SJSA1 (cell line): ENCODE results near the gene MUC13. TPM values are rescaled to one million over a fixed set of nuclear protein-coding genes. Genes with fewer than 3 reads are reported as not detected.
A peak's percentile ranks its signal among the peaks of the same experiment; 100 is the strongest.

Experiments used
- DNase-seq, 2 experiments: peaks; one replicate each; pipeline ENCODE4 v3.0.0-alpha.2; 2015 to 2020; ENCODE audit warnings: low spot score in 2 of 2, low read depth in 1 of 2
- H3K27ac ChIP-seq: fragments of 250-450 bp; sonication (Bioruptor Pico); 2 replicates; pipeline ENCODE4 v1.5.1; 2020; ENCODE audit warnings: mild to moderate bottlenecking, moderate library complexity
- H3K27me3 ChIP-seq: fragments of 250-450 bp; sonication (Bioruptor Pico); replicated peaks from 2 replicates; pipeline ENCODE4 v1.5.1; 2020; ENCODE audit warnings: mild to moderate bottlenecking, moderate library complexity
- H3K36me3 ChIP-seq: fragments of 250-450 bp; sonication (Bioruptor Pico); 2 replicates; pipeline ENCODE4 v1.5.1; 2020; ENCODE audit warnings: mild to moderate bottlenecking
- H3K4me1 ChIP-seq: fragments of 250-450 bp; sonication (Bioruptor Pico); replicated peaks from 2 replicates; pipeline ENCODE4 v1.6.1; 2021; ENCODE audit warnings: mild to moderate bottlenecking
- H3K4me3 ChIP-seq: fragments of 250-450 bp; sonication (Bioruptor Pico); 2 replicates; pipeline ENCODE4 v1.5.1; 2020; ENCODE audit warnings: mild to moderate bottlenecking
- H3K9me3 ChIP-seq: fragments of 250-450 bp; sonication (Bioruptor Pico); replicated peaks from 2 replicates; pipeline ENCODE4 v1.5.1; 2020; ENCODE audit warnings: mild to moderate bottlenecking
- total RNA-seq: library from RNA; depleted of rRNA; stranded (reverse); fragments of >200 nt; shearing (Covaris generic); gene quantifications from 2 replicates; pipeline ENCODE4 v1.2.3, GENCODE V29; 2014; rRNA removed

MUC13 gene, protein sequence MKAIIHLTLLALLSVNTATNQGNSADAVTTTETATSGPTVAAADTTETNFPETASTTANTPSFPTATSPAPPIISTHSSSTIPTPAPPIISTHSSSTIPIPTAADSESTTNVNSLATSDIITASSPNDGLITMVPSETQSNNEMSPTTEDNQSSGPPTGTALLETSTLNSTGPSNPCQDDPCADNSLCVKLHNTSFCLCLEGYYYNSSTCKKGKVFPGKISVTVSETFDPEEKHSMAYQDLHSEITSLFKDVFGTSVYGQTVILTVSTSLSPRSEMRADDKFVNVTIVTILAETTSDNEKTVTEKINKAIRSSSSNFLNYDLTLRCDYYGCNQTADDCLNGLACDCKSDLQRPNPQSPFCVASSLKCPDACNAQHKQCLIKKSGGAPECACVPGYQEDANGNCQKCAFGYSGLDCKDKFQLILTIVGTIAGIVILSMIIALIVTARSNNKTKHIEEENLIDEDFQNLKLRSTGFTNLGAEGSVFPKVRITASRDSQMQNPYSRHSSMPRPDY
- not detected in 2 replicates for total RNA-seq

DNA sequence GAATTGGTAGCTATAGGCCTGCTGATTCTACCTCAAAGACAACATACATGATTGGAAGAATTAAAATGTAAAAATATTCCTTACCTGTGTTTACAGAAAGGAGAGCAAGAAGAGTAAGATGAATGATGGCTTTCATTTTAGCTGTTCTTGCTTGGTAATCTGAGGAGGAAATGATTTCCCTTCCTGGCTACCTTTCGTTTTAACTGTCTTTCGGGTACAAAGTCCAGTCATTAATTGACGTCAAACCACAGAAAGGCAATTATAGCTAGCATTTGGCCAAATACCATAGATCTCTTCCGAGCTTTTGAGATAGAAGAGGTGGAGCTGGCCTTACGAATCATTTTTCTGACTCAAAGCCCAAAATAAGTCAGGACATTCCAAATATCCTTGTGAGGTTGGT is at the start of gene MUC13:
MUC13 (minus strand) TSS at position 175 of the 400 bp plus-strand sequence; CDS start at position 136, 39 bp downstream.
- Histone ChIP-seq H3K27me3 (no peaks in the 10 kb centered on the region), H3K36me3 (no peaks in the 10 kb centered on the region), H3K4me3 (no peak within 1 kb of the TSS), H3K9me3 (no peaks in the 10 kb centered on the region), H3K4me1 (no peaks in the 10 kb centered on the region), H3K27ac (no peak within 1 kb of the TSS)
- DNase-seq, result no peak

DNA sequence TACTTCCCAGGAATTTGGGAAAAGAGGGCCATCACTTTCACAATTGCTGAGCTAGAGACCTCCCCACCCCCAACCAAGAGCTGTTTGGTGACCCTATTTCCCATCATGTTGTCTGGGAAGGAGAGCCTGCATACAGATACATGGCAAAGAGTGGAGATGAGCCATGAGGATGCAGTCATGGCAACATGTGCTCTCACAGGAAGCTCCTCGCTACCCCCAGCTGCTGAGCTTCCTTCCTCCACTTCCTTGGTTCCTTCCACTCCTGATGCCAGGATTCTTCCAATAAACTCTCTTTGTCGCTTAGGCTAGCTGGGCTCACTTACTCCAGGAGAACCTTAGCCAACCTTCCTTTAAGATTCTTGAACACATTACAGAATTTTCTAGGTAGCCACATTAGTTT is 48.3 kb upstream of the MUC13 start:
- no peak overlapping the region for H3K4me3 ChIP-seq
- no peak for DNase-seq
- peaks cover 62% of the 10 kb centered on the region for H3K4me1 ChIP-seq
- H3K36me3 ChIP-seq, result peaks cover 26% of the 10 kb centered on the region
- no peak overlapping the region for H3K27ac ChIP-seq
- H3K27me3 ChIP-seq, result no peaks in the 10 kb centered on the region
- H3K9me3 ChIP-seq, result no peaks in the 10 kb centered on the region

DNA sequence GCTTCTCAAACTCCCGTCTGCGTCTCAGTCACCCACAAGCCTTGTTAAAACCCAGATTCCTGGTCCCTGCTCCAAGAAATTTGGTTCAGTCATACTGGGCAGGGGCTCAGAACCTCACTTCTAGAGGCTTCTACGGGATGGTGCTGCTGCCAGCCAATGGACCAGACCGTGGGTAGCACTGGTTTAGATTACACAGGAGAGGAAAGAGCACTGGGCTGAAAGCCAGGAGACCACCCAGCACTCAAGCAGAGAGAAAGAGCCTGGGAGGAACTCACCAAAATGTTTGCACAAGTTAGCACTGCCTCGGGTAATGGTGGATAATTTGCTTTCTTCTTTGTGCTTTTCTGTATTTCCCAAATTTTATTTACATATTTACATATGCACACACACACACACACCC is 46.9 kb upstream of the MUC13 start:
- Histone ChIP-seq H3K36me3 (peaks cover 32% of the 10 kb centered on the region), H3K9me3 (no peaks in the 10 kb centered on the region), H3K4me1 (peaks cover 54% of the 10 kb centered on the region), H3K4me3 (no peak overlapping the region), H3K27me3 (no peaks in the 10 kb centered on the region), H3K27ac (no peak overlapping the region)
- DNase-seq, result peak; percentile 77 to 81

DNA sequence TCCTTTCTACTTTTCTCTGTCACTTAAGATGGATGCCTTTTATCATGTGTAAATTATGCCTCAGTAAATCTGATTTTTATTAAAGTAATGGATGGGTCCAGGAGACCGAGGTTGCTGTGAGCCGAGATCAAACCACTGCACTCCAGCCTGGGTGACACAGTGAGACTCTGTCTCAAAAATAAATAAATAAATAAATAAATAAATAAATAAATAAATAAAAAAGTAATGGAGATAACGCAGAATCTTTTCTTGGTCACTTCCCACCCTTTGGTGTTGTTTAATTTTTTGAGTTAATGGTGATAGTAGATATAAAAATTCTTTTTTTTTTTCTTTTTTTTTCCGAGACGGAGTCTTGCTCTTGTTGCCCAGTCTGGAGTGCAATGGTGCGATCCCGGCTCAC is 44.1 kb upstream of the MUC13 start:
- no peak overlapping the region for H3K27ac ChIP-seq
- H3K4me1 ChIP-seq, result peaks cover 29% of the 10 kb centered on the region
- H3K27me3 ChIP-seq, result no peaks in the 10 kb centered on the region
- H3K4me3 ChIP-seq, result no peak overlapping the region
- no peak for DNase-seq
- peaks cover 40% of the 10 kb centered on the region for H3K36me3 ChIP-seq
- no peaks in the 10 kb centered on the region for H3K9me3 ChIP-seq

DNA sequence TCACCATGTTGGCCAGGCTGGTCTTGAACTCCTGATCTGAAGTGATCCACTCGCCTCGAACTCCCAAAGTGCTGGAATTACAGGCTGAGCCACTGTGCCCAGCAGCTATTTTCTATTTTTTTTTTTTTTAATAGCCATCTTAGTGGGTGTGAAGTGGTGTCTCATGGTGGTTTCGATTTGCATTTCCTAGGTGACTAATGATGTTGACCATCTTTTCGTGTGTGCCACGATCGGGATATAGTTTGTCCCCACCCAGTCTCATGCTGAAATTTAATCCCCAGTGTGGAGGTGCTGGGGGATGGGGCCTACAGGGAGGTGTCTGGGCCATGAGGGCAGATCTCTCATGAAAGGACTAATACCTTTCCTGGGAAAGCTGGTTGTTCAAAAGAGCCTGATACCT is 41.8 kb upstream of the MUC13 start:
- Histone ChIP-seq H3K4me1 (peaks cover 13% of the 10 kb centered on the region), H3K36me3 (peaks cover 43% of the 10 kb centered on the region), H3K27ac (no peak overlapping the region), H3K27me3 (no peaks in the 10 kb centered on the region), H3K9me3 (no peaks in the 10 kb centered on the region), H3K4me3 (no peak overlapping the region)
- no peak for DNase-seq

DNA sequence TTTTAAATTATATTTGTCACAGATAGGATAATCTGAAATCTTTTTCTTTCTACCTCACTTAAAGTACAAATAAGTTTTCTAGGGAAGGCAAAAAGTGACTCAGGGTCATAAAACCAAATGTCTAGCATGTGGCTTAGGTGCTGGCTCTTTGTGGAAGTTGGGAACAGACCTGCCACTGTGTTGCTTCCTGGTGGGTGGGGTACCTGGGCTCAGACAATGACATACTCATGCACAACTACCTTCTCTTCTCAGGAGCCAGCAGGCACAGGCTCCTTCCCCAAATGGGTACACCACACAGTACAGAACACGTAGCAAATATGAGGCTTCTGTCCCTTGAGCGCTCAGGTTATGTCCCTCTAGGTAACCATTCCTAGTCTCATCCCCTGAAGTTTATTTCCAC is 40.1 kb upstream of the MUC13 start:
- H3K4me3 ChIP-seq, result no peak overlapping the region
- H3K36me3 ChIP-seq, result peaks cover 56% of the 10 kb centered on the region
- peaks cover 2% of the 10 kb centered on the region; the same call in 1 of the 2 replicates for H3K4me1 ChIP-seq
- H3K9me3 ChIP-seq, result no peaks in the 10 kb centered on the region
- DNase-seq, result no peak
- no peaks in the 10 kb centered on the region for H3K27me3 ChIP-seq
- H3K27ac ChIP-seq, result no peak overlapping the region

DNA sequence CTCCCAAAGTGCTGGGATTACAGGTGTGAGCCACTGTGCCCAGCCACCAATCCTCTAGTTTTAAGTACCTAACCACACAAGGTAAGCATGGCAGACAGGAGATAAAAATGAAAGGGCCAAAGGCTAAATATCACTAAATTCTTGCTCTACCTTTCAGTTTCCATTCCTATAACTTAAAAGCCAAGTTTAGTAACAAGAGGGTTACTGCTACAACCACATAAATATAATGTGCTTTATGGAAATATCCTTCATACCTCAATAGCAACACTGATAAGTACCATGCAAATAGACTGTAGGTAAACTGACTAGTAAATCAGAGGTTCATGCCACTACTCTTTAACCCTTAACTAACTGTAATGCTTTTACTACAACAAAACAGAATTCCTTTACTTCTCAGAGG is 38.7 kb upstream of the MUC13 start:
- H3K27me3 ChIP-seq, result no peaks in the 10 kb centered on the region
- H3K9me3 ChIP-seq, result no peaks in the 10 kb centered on the region
- H3K36me3 ChIP-seq, result peaks cover 57% of the 10 kb centered on the region
- no peaks in the 10 kb centered on the region for H3K4me1 ChIP-seq
- H3K4me3 ChIP-seq, result no peak overlapping the region
- H3K27ac ChIP-seq, result no peak overlapping the region
- DNase-seq, result no peak

DNA sequence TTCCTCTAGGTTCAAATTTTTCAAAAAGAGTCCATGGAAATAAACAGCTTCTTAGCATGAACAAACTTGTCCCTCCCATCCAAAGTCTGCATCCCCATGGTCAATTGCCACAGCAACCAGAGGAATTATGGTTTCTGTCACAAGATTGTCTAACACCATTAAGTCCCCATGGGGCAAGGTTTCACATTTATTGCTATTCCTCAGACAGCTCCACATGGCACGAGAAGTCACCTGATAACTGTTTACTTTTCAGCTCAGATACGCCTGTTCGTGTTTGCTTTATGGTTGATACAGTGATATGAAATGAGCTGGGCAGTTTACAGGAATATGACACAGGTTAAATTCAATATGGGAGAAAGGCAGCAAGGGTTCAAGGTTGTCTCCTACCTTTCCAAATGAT is 37.9 kb upstream of the MUC13 start:
- DNase-seq, result no peak
- peaks cover 53% of the 10 kb centered on the region for H3K36me3 ChIP-seq

DNA sequence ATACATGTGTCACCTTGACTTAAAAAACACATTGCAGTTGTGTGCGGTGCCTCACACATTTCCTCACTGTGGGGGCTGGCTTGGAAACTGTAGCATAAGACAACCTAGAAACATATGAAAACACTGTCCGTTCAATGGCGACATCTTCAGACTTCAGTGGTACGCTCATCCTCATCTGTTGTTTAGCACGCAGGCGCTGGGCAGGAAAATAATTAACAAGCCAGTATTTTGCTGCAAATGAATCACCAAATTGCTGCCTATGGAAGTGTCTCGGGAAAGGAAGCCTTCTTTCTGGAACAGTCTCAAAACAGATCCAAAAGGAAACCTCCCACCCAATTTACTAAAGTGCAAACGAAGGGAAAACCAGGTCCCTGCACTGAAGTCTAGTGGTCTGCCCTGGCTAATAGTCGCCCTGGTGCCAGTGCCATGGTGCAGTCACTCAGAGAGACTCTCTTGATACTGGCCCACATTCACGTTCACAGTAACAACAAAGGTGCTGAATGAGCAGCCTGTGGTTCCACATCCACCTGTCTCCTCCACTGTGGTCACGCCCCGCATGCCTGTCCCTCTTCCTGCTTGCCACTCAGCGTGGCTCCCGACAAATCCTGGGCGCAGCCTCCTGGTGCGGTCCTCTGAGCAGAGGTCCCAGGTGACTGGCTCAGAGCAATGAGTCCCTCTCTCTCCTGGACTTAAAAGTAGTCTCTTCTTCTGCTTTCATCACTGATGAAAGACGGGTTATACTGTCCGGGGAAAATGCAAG is 35.6 kb upstream of the MUC13 start:
- no peak for DNase-seq
- Histone ChIP-seq H3K36me3 (peaks cover 45% of the 10 kb centered on the region), H3K27ac (no peak overlapping the region), H3K9me3 (no peaks in the 10 kb centered on the region), H3K27me3 (no peaks in the 10 kb centered on the region), H3K4me3 (no peak overlapping the region), H3K4me1 (no peaks in the 10 kb centered on the region)

More for the DNA sequence above, 37.9 kb upstream of the MUC13 start:
- Histone ChIP-seq H3K9me3 (no peaks in the 10 kb centered on the region), H3K27ac (no peak overlapping the region), H3K4me3 (no peak overlapping the region), H3K27me3 (no peaks in the 10 kb centered on the region), H3K4me1 (no peaks in the 10 kb centered on the region)

DNA sequence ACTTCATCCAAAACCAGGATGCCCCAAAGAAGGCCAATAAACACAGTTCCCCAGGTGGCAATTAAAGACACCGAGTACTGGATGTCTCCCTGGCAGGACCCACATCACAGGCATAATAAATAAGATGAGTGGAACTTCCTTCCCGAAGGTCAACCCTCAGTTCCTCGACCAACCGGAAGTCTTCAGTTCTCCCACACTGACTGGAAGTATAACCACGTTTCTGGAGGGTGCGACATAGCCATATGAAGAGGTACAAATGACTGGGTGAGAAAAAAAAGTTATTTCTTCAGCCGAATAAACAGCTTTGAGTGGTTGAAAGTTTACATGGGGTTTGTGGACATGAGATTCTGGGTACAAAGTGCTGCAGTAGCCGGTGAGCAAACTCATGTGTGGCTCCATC is 34.6 kb upstream of the MUC13 start:
- H3K4me1 ChIP-seq, result no peaks in the 10 kb centered on the region; the same call in 1 of the 2 replicates
- H3K27me3 ChIP-seq, result no peaks in the 10 kb centered on the region
- no peak overlapping the region for H3K27ac ChIP-seq
- H3K36me3 ChIP-seq, result peaks cover 39% of the 10 kb centered on the region
- no peak overlapping the region for H3K4me3 ChIP-seq
- DNase-seq, result no peak
- no peaks in the 10 kb centered on the region for H3K9me3 ChIP-seq

DNA sequence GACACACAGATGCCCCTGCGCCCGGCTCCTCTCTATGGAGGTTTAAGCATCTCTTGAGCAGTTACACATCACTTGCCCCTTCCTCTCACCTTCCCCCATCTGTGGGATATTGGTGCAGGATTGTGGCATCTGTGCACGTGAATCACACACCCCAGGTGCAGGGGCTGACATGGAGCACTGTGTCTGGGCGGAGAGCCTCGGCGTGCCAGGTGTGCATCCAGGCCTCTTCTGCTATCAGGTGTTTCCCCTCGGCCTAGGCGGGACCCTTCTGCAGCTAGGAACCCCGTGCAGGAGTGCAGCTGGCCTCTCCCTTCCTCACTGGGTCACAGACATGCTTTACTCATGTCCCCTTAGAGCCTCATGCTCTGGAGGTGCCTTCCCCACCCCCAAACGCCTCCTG is 33.4 kb upstream of the MUC13 start:
- no peak for DNase-seq
- H3K27ac ChIP-seq, result no peak overlapping the region

DNA sequence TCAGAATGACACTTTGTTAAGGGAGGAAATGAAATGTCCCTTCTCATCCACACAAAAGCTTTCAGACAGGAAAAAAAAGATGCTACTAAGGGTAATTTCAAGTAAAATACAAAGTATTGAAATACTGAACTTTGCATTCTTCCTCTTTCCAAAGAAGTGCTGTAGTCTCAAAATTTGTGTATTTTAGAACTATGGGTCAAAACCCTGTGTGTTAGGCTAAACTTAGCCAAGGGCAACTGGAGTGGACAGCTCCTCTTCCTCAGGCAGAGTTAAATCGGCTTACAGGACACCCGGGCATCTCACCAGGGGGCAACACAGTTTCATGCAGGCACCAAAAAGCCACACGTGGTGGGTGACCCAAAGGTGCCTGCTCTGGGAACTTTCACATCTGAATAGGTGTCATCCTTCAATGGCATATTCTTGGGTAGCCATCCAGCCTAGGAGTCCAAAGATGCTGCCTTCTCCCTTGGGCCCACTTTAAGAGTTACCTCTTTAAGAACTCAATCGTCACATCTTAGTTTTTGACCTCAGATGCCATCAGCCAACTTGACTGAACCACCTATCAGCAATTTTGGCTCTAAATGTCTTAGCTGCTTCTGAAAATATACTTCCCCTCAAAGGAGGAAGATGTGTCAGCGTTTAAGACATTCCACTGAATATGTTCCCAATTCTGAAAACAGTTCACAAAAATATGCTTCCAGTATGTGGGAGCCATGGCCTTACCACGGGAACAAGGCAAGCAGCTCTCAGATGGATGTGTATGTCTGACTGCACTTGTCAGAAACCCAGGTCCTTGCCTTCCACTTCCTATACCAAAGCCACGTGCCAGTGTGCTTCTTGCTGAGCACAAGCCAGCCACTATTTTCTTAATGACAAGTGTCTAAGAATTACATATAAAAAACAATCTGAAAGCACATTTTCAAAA is 32.2 kb upstream of the MUC13 start:
- no peak for DNase-seq
- Histone ChIP-seq H3K4me3 (no peak overlapping the region), H3K36me3 (peaks cover 19% of the 10 kb centered on the region), H3K27ac (no peak overlapping the region), H3K9me3 (no peaks in the 10 kb centered on the region), H3K27me3 (no peaks in the 10 kb centered on the region), H3K4me1 (no peaks in the 10 kb centered on the region; the same call in 1 of the 2 replicates)

More for the DNA sequence above, 33.4 kb upstream of the MUC13 start:
- peaks cover 28% of the 10 kb centered on the region for H3K36me3 ChIP-seq
- H3K27me3 ChIP-seq, result no peaks in the 10 kb centered on the region
- no peaks in the 10 kb centered on the region; the same call in 1 of the 2 replicates for H3K4me1 ChIP-seq
- H3K9me3 ChIP-seq, result no peaks in the 10 kb centered on the region
- H3K4me3 ChIP-seq, result no peak overlapping the region

DNA sequence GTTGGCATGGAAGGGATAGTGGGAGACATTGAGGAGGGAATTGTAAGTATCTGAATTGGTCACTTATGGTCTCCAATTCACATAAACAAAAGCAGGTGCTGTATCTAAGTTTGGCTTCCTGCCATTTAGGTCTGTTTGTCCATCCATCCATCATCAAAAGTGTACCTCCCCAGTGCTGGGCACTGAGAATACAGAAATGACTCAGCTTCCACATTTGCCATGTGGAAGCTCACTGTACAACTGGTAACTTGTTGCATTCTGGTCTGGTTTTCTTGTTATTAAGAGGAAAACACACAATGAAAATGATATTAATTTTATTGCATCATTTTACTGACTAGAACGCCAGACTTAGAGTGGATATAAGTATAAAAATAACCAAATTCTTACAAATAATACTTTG is 30.9 kb upstream of the MUC13 start:
- H3K4me1 ChIP-seq, result no peaks in the 10 kb centered on the region; the same call in 1 of the 2 replicates
- H3K27me3 ChIP-seq, result no peaks in the 10 kb centered on the region
- no peaks in the 10 kb centered on the region for H3K9me3 ChIP-seq
- peaks cover 13% of the 10 kb centered on the region for H3K36me3 ChIP-seq
- no peak overlapping the region for H3K27ac ChIP-seq
- no peak overlapping the region for H3K4me3 ChIP-seq
- no peak for DNase-seq
